Breast epithelium (tissue), 3 donors: ENCODE results near the gene PLXNB2.

ENCODE experiments used
- POLR2AphosphoS5 ChIP-seq, 3 donors: sonication (generic); formaldehyde crosslinking; IDR thresholded peaks; one replicate each; pipeline ENCODE4 v1.6.1; 2017; ENCODE audit warnings: antibody characterized with exemption in 3 of 3
- TF ChIP-seq, protein P1 (sequence below), 3 donors: fragments of 450-650 bp; IDR thresholded peaks; one replicate each; pipeline ENCODE4 v1.5.1; 2016 to 2017; ENCODE audit warnings: antibody characterized with exemption in 3 of 3, mild to moderate bottlenecking in 3 of 3, moderate library complexity in 3 of 3

DNA sequence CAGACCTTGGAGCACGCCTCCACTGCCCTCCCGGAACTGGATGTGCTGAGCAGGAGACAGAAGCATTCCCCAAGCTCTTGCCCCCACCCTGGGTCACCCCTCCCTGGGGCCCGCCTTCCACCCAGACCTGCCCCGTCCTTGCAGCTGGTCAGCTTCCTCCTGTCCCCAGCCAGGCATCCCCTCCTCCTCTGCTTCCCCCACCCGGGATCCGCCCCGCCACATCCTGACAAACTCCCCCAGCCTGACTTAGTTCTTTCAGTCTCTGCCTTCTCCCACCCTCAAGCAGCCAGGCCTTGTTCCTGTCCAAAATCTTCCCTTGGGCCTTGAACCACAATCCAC is 1.1 kb upstream of the PLXNB2 start:
- TF ChIP-seq, protein P1, sequence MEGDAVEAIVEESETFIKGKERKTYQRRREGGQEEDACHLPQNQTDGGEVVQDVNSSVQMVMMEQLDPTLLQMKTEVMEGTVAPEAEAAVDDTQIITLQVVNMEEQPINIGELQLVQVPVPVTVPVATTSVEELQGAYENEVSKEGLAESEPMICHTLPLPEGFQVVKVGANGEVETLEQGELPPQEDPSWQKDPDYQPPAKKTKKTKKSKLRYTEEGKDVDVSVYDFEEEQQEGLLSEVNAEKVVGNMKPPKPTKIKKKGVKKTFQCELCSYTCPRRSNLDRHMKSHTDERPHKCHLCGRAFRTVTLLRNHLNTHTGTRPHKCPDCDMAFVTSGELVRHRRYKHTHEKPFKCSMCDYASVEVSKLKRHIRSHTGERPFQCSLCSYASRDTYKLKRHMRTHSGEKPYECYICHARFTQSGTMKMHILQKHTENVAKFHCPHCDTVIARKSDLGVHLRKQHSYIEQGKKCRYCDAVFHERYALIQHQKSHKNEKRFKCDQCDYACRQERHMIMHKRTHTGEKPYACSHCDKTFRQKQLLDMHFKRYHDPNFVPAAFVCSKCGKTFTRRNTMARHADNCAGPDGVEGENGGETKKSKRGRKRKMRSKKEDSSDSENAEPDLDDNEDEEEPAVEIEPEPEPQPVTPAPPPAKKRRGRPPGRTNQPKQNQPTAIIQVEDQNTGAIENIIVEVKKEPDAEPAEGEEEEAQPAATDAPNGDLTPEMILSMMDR (IDR thresholded peaks at IDR 0.05): no peak
- no peak for TF ChIP-seq POLR2AphosphoS5 (IDR thresholded peaks at IDR 0.05)
